ENCODE measurements around the gene LHX8.
"Not testable (repeated sequence)": the region's sequence is repeated elsewhere in the genome, so short reads cannot be mapped to it uniquely, and the experiment has no call there.

The LHX8 gene

DNA sequence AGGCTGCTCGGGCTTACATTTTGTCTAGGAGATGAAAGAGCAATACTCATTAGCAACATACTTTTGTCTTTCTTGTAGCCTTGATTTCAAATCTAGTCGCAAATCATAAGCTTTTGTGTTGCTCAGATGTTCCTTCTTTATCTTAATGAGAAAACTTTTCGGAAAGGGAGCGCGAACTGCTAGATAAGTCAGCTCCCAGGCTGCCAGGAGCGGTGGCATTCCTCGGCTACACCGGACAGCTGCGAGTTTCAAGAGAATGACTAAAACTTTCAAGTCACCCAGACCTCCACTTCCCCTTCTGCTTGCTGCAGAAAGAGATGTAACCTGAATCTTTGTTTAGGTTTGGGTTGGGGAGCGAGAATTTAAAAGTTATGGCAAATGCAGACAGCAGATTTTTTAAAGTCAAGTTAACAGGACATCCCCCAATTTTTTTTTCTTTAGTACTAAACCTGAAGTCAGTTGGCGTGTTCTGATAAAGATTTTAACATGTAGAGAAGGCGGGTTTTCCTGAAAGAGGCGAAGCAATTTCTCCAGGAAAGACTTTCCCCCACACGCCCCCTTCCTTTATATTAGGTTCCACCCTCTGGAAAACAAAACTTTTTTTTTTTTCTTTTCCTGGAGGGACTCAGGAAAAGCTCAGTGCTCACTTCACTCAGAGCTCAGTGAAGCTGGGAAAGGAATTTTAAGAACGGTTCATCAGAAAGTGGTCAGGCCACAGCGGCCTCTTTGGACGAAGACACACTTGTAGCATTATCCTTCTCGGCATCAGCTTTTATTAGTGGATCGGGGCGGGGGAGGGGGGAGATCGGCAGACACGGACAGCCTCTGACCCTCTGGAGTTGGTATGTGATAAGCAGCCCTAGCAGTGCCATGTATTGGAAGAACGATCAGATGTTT, at the start of gene LHX8:
Gene LHX8 (plus strand): TSS at position 639 of the 897 bp plus-strand sequence. CDS start 2,227 bp downstream, outside the sequence.
- DNase-seq = no peak

DNA sequence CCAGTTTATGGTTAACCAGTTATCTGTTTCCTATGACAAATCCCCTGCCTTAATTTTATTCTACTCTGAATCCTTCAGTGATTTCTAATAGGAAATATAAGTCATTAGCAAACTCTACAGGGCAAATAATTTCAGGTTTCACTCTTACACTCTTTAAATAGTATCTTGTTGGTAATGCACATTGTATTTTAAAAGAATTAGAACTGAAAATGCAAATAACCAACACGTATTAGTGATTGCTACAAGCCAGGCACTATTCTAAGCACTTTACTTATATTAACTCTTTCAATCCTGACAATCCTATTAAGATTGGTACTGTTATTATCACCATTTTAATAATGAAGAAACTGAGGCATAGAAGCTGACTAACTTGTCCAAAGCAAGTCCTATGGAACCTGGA, 48.3 kb upstream of the LHX8 start:
- no peak for DNase-seq

DNA sequence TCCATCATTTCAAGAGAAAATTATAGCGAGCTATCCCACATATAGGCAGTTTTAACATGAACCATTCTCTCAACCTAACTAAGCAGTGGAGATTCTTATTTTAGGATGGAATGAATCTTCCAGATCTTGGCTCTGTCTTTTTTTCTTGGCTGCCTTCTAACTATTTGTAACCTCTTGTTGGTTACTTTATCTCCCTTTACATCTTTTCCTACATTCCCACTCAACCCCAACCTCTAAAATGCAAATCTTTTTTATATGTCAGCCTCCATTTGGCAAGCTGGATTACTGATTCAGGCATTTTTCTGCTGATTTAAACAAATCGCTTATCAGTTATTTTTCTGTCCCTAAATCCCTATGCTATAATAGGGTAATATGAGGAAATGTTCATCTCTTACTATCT, 46.9 kb upstream of the LHX8 start:
- DNase-seq = no peak

DNA sequence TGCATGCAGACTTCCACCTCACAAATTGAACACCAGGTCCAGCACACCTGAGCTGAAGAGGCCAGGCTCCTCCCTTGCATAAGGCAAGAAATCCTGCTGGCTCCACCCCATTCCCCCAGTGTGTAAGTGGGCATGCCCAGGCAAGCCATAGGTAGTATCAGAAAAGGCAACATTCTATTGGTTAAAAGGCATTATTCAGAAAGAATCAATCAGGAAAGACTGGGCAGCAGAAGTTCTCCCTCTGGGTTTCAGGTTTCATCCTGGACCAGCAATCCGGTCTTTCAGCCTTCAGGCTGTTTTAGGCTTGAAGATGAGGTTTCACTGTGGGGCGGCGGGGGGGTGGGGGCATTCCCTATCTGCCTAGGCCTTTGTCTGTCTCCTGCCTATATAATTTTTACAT, 42.0 kb upstream of the LHX8 start:
- no peak for DNase-seq

DNA sequence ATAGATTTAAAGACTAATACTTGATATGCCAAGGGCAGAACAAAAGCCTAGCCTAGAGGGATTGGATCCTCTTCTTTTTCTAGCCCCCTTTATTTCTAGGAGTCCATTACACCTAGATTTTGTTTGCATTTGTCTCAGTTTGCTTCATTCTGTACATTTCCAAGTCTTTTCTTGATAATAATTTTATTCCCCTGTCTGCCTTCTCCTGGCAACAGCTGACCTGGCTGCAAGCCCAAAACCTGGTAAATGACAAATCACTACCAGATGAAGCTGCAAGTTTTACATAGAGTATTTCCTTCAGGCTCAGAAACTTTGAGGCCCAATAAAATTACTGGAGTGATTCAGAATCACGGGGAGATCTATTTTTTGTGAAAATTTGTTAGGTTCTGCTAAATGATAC, 36.5 kb upstream of the LHX8 start:
- no peak for DNase-seq

DNA sequence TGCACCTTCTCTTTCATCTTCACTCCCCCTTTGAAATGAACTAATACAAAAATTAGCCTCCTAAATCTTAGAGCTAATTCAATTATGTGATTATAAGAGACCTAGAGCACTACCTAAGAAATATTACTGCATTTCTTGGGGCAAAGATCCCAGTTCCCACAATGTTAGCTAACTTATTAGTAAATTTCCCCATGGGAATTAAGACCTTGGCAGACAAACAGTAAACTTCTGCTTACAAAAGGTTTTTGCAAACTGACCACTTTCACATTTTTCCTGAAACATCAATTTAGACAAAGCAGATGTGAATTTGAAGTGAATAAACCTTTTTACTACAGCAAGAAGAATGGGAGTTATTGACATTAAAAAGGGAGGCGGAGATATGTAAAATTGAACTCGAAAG, 34.6 kb upstream of the LHX8 start:
- no peak for DNase-seq

DNA sequence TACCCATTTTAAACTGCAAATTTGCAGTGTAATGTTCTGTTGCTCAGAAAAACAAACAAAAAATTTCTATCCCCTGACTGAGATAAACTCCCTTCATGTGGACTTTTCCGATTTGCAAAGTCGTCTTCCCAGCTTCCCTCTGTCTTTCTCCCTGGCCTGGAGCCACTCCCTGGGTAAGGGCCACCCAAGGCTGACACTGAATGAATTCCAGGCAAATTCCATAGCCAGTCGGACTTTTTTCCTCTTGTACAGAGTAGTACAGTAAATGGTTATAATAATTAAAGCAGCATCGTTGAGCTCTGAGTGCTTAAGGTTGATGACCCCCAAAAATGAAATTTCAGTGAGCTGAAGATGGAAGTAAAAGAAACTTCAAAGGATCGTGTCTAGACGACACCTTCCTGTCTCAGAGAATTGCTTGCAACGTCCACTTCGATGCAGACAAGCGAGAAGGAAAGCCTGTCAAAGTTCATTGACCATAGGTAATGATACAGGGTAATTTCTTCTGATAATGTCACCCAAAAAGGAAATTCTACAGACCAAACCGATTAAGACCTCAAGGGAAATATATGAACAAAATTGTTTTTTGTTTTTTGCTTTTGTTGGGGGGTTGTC, 33.6 kb upstream of the LHX8 start:
- DNase-seq = no peak

DNA sequence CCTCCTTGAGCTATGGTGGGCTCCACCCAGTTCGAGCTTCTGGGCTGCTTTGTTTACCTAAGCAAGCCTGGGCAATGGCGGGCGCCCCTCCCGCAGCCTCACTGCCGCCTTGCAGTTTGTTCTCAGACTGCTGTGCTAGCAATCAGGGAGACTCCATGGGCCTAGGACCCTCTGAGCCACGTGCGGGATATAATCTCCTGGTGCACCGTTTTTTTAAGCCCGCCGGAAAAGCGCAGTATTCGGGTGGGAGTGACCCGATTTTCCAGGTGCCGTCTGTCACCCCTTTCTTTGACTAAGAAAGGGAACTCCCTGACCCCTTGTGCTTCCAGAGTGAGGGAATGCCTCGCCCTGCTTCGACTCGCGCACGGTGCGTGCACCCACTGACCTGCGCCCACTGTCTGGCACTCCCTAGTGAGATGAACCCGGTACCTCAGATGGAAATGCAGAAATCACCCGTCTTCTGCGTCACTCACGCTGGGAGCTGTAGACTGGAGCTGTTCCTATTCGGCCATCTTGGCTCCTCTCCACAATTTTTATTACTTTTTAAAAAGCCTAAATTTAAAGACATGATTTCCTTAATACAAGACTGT, 21.7 kb upstream of the LHX8 start:
- not testable (repeated sequence) for DNase-seq

DNA sequence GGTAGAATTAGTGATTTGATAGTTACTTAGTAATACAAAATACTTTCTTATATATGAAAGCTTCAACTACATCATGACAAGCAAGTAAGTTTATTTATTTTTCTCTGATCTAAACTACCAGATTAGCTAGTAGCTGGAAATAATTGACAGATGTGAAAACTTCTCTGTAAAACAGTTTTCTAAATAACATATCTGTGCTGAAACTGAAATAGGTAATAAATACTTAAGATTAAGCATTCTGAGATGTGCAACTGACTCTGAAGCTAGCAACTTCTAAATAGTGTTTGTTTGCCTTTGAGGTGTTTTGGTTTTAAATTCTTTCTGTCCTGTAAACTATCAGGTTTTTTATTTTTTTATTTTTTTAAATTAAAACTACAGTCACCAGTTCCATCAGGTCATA, 18.5 kb upstream of the LHX8 start:
- DNase-seq = no peak

DNA sequence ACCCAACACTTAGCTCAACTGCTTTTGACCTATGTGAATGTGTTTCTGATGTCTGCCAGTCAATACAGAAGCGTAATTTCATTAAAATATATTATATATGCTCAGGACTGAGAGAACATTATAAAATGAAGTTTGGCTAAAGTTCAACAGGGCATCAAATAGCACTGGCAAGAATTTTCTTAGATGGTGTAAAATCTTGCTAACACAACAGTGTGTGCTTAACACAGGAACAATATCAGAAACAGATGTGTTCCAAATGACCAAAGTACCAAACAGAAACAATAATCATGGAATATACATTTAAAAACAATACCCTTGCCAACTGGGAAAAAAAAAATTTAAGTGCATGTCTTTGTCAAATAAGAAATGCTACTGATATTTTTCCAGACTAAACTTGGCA, 10.4 kb upstream of the LHX8 start:
- DNase-seq = no peak

DNA sequence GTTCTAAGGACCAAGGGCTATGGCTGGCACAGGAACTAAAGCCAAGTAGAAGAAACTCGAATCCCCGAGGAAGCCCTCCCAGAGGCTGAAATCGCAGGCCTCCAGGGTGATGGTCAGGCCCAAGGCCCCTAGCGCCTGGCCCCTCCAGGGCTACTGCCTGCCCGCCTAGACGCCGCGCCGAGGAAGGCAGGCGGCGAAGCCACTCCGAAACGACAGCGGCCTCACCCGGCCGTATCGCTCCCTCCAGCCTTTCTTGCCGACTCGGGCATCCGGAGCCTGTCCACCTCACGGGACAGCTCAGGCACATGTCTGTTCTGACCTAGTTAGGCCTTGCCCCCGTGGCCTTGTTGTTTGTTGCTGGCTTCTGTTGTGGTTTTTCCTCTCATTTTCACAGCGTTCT, 9.7 kb upstream of the LHX8 start:
- DNase-seq = no peak

DNA sequence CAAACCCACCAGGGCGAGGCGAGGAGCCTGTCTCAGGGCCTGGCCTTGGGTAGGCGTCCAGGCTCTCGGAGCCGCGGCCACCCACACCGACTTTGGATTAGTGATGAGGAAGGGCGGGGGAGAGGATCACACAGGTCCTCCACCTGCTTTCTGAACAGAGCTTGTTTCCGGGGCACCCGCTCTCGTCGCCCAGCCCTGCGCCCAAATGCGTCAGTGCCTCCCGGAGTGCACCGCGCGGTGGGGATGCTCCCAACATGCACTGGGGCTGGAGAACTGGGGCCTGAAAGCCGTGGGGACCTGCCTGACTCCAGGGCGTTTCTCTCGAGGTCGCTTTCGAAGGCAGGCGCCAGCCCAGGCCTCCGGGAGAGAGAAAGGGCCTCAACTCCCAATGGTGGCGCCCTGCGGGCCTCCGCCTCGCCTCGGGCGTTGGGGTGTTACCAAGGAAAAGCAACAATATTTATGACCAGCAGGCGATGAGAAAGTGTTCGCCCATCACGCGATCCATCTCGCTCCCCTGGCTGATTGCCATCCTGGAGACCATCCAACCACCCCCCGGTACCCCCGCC, 8.9 kb upstream of the LHX8 start:
- no peak for DNase-seq

DNA sequence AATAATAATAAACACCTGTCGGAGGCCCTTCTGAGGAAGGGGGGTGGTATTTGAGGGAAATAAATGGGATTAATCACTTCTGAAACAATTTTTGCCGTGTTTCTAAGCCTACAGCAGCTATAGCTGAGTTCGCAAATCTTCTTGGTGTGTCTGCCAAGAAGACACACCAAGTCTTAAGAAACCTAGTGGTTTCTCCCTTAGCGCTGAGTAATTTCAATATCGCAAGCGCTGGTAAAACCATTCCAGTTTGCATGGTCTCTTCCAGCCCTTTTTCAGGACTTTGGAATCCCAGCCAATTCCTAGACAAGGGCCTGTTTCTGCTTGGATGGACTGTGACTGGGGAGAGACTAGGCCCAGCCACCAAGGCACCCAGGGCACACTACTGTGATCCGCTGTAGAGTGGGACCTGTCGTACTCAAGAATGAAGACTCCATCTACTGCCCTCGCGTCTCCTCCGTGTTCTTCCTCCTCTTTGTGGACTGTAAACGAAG, 7.5 kb upstream of the LHX8 start:
- DNase-seq = no peak

DNA sequence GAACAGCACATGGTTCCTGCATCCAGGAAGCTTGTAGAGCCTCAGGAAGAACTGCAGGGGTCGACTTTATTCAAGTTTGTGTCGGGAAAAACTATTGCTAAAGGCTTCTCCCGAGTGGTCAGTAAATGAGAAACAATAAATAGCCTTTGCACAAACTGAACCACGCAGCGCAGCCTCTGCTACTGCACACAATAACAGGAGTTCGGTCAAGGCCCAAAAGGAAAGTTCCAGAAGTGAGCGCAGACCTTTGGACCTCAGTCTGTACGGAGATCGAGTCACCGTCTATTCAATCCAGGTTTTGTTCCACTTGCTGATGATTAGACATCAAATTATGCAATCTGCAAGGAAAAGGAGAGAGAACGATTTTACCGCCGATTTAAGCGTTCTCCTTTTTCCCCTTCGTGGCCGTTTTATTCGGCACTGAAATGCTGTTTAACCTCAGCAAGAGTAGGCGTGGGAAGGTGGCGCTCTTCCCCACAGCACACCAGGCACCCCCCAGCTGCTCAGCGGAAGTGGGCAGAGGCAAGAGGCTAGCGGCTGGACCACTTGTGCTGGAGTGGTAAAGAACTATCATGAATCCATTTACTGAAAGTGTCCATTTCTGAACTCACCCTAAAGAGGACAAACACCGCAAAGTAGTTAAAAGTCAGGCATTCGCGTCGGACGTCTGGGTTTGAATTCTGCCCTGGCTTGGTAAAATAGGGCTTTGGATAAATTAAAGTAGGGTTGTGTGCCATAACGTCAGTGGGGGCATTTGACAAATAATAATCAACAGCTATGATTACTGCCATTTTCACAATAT, 6.1 kb upstream of the LHX8 start:
- DNase-seq = no peak

DNA sequence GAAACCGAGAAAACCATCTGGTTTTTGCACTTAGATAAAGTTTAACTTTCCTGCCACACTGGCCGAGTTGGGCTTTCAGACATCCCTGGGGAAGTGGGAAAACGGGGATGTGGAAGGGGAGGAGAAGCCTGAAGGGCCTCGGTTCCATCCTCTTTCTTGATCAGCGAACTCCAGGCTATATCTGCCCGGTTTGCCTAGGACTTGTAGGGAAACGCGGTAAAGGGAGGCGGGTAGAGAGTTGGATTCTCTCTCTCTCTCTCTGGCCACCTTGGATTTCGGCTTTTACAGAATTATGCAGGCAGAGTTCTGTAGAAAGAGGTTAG, 4.6 kb upstream of the LHX8 start:
- no peak for DNase-seq

DNA sequence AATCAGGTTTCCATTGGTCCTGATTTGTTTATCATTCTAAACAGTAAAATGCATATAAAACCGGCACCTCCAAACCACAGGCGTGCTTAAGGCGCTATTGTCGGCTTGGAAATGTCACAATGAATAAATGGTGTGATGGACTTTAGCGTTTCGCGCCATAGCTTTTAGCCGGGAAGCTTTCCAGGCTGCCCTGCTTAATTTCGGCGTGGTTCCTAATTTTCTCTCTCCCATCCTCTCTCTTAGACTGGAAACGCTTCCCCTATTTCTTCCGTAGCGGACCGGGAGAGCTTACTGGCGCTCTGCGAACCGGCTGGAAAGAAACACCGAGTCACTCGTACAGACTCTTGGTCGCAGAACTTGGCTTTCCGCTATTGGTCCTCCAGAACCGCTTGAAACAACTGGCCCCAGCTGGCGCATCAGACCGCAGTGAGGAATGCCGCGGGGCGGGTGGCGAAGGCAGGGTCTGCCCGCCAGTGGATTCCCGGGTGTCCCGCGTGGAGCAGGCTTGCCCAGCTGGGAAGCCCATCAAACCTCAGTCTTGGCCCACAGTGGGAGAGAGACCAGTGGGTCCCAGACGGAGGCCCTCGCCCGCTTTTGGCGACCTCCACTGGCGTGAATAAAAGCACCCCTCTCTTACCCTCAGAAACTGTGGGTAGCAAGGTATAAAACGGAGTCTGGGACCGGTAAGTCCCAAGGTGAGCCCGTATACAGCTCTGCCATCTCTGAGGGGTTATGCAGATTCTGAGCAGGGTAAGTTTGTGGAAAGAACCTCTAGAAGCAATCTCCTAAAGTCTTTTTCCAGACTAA, 4.0 kb upstream of the LHX8 start:
- no peak for DNase-seq

DNA sequence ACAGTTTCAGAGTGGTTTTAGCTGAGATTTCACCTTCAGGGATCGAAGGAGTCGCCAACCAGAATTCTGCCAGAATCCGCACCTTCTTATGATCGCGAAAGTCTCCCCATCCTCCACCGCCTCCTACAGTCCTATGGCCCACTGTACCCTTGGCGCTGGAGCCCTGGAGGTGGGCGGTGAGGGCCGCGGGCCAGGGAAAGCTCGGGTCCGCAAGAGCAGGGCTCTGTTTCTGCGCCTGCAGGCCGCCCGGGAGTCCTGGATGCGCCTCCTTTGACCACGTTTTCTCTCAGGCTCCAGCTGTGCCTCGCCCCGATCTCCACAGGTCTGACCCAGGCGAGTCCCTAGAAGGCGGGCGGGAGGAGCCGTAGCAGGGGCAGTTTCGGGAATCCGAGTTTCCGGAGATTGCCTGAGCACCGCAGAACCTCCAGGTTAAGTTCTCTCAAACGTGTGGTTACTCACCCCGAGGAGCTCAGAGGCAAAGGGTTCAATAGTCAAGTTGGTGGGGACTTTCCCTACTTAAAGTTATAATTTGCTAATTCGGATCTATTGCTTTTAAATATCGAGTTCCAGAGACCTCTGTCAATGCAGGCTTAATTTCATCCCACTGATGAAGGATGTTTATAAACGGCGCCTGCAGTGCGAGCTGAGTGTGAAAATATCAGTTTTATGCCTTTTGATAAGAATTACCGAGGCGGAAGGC, 3.2 kb upstream of the LHX8 start:
- no peak for DNase-seq

DNA sequence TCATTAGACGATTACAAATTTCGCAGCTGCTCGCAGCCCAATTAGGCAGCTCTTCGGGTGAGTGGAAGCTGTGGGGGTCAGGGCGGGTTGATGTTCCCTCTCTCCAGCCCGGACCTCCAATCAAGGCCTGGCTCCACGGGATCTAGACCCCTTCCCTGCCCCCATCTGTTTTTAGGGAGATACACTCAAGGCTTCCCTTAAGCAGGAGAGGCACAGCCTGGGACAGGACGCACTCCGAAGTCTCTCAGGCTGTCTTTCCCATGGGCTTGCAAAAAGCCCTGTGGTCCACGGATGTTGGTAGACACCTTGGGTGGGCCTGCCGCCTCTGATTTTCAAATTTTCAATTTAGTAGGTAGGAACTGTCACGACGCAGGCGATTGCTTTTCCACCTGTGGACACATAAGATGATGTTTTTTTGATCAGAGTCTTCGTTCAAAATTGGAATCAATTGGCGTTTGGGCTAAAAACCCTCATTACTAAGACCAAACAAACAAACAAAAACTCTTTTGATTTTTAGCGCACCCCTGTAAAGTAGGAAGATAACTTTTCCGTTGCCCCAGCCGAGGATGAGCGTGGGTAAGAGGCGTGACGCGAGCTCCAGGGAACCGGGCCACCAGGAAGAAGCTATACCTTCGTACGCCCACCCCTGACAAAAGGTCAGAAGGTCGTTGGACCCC, 2.5 kb upstream of the LHX8 start:
- DNase-seq = no peak

DNA sequence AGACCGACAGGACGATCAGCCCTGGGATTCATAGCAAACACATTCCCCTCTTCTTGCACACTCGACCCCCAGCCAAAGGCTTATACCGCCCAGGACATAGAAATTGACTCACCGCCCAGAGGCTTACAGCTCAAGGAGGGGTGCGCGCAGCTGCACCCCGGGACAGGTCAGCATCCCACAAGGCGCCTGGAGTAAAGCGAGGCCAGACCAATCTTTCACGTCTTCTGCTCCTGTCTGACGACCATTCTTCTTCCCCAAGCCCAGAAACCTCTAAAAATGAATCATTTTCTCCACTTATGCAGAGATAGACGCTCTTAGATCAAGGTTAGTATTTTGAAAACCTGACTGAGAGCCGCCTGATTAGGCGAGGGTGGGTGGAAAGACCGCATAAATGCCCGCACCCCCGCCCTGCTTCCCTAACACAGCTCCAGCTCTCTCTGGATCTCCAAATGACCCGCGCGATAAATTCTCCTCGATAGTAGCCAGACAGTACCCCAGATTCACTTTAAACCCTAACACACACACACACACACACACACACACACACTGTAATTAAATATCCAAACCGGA, 1.9 kb upstream of the LHX8 start:
- no peak for DNase-seq

DNA sequence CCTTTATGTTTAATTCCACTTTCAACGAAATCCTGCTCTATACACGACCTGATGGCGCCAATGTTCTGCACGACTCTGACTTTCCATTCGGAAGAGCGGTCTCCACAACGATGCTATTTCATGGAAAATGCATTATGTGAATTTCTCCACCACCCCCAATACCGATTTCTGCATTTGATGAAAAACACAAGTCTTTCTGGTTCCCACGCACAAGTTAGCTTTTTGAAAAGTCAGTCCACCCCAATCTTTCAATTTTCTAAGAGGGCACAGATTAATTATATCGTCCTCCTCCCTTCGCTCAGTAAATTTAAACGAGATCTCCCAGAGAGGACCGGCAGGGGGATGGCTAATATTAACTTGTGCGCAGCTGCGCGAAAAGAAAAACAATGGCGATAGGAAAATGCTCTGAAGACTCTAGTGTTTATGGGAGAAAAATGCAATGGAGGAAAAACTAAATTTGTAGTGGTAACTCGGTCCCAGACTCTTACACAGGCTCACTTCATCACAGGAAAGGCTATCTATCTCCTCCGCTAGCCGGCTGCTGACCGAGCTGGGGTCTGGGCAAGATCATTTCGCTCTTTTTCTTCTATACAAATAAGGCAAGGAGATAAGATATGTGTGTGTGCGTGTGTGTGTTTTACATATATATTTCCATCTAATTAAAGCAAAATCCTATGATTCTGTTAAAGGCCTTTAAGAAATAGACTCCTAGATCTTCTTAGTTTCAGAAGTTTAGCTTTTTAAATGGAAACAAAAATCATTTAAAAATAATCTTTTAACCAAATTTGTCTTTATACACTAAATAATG, 1.2 kb upstream of the LHX8 start:
- no peak for DNase-seq
